ENCODE measurements around the gene SLC22A16. TPM values are rescaled to one million over a fixed set of nuclear protein-coding genes. Genes with fewer than 3 reads are reported as not detected.
"Not testable (repeated sequence)": the region's sequence is repeated elsewhere in the genome, so short reads cannot be mapped to it uniquely, and the experiment has no call there.

SLC22A16 gene
- total RNA-seq, 1 experiment from 2014 or later: not detected

DNA sequence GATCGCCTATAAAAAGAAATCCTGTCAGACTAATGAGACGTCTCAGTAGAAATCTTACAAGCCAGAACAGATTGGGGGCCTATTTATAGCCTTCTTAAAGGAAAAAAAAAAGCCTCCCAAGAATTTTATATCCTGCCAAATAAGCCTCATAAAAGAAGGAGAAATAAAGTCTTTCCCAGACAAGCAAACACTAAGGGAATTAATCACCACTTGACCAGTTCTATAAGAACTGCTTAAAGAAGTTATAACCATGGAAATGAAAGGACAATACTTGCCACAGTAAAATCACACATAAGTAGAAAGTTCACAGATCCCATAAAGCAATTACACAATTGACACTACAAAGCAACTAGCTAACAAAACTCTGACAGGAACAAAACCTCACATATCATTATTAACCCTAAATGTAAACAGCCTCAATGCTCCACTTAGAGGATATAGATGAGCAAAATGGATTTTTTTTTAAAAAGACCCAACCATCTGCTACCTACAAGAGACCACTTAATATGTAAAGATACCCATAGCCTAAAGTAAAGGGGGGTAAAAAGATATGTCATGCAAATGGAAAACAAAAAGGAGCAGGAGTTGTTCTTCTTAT is 13.4 kb downstream of the SLC22A16 start:
- no peak for DNase-seq (ENCODE audit: low read depth, low spot score)
- in situ Hi-C loops (cut with HindIII; ENCODE audit: low pct_unique_long_range_greater_than_20kb, low sequenced_read_pairs): no loop called here

DNA sequence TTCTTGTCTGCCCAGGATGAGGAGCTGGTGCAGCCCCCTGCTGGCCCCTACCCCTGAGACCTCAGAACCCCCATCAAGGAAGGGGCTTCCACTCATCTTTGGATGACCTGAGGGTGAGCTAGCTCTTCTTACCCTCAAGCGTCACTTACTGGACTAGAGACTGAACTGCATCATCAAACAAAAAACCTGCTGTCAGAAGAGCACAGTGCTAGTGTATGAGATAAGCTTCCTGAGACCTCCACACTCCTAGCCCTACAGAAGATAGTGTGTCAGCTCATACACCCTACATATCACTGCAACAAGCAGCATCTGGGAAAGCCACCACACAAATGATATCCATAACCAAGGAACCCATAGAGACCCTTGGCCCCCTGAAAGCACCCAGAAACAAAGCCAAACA is 15.0 kb downstream of the SLC22A16 start:
- in situ Hi-C loops (cut with HindIII; ENCODE audit: low pct_unique_long_range_greater_than_20kb, low sequenced_read_pairs): no loop called here
- DNase-seq (ENCODE audit: low read depth, low spot score): no peak

DNA sequence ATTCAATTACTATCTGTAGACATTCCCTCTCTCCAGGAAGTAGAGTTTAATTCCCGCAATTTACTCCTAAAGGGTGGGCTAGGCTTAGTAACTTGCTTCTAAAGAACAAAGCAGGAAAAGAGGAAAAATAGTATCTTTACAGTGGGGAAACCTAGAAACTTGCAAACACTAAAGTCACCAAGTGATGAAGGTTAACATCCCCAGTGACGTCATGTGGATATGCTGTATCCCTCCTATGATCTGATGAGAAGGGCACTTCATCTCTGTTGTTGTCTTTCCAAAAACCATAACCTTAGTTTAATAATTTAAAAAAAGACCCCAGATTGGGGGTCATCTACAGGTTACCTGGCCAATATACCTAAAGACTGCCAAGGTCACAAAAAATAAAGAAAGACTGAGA is 17.3 kb downstream of the SLC22A16 start:
- in situ Hi-C loops (cut with HindIII; ENCODE audit: low pct_unique_long_range_greater_than_20kb, low sequenced_read_pairs): no loop called here
- DNase-seq (ENCODE audit: low read depth, low spot score): no peak

DNA sequence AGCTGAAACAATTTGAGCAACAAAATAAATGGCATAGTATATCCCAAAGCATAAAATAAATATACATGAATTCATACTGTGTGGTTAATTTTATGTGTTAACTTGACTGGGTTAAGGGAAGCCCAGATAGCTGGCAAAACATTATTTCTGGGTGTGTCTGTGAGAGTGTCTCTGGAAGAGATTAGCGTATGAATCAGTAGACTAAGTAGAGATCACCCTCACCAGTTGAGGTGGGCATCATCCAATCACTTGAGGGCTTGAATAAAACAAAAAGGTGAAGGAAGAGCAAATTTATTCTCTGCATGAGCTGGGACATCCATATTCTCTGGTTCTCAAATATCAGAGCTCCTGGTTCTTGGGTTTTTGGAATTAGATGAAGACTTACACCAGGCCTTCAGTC is 17.9 kb downstream of the SLC22A16 start:
- in situ Hi-C loops (cut with HindIII; ENCODE audit: low pct_unique_long_range_greater_than_20kb, low sequenced_read_pairs): no loop called here
- DNase-seq (ENCODE audit: low read depth, low spot score): no peak

DNA sequence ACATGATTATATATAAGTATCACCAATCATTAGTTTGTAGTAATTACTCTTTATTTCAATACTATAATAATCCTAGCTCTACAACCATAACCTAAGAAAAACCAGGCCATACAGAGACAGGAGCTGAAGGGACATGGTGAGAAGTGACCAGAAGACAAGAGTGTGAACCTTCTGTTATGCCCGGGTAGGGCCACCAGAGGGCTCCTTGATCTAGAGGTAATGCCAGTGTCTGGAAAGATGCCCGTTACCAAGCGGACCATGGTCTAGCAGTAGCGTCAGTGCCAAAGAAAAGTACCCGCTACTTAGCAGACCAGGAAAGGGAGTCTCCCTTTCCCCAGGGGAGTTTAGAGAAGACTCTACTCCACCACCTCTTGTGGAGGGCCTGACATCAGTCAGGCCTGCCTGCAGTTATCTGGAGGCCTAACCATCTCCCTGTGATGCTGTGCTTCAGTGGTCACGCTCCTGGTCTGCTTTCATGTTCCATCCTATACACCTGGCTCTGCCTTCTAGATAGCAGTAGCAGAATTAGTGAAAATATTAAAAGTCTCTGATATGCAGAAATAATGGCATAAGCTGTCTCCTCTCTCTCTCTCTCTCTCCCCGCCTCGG is 18.7 kb downstream of the SLC22A16 start:
- in situ Hi-C loops (cut with HindIII; ENCODE audit: low pct_unique_long_range_greater_than_20kb, low sequenced_read_pairs): not testable (repeated sequence)
- DNase-seq (ENCODE audit: low read depth, low spot score): peak; percentile 77

DNA sequence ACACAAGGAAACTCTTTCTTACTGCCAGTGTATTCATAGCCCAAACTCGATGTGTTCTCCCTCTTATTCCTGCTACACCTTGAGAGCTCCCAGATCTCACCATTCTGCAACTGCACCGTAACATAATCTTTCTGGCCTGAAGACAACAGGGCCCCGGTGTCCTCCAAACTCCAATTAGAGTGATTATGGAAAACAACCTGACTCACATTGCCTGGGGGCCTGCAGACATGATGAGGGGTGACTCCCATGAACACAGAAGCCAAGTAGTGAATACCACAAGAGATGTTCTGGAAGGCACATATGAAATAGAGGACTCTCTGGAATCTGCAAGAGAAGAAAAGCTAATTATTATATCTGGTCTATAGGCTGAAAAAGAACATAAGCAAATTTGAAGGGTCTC is 19.7 kb downstream of the SLC22A16 start:
- in situ Hi-C loops (cut with HindIII; ENCODE audit: low pct_unique_long_range_greater_than_20kb, low sequenced_read_pairs): no loop called here
- no peak for DNase-seq (ENCODE audit: low read depth, low spot score)

DNA sequence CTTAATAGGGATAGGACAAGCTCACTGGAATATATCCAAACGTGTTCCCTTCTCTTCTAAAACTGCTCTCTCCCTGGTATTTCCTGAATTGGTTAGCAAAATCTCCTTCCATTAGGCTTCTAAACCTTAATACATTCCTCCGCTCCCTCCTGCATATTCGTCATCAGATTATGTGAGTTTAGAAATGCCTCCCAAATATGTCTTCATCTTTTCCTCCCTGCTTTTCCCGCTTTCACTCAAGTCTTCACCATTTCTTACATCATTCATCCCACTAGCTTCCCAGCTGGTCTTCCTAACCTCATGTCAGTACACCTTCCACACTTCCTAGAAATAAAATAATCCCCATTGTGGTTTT is 26.9 kb downstream of the SLC22A16 start:
- in situ Hi-C loops (cut with HindIII; ENCODE audit: low pct_unique_long_range_greater_than_20kb, low sequenced_read_pairs): no loop called here
- DNase-seq (ENCODE audit: low read depth, low spot score): no peak

DNA sequence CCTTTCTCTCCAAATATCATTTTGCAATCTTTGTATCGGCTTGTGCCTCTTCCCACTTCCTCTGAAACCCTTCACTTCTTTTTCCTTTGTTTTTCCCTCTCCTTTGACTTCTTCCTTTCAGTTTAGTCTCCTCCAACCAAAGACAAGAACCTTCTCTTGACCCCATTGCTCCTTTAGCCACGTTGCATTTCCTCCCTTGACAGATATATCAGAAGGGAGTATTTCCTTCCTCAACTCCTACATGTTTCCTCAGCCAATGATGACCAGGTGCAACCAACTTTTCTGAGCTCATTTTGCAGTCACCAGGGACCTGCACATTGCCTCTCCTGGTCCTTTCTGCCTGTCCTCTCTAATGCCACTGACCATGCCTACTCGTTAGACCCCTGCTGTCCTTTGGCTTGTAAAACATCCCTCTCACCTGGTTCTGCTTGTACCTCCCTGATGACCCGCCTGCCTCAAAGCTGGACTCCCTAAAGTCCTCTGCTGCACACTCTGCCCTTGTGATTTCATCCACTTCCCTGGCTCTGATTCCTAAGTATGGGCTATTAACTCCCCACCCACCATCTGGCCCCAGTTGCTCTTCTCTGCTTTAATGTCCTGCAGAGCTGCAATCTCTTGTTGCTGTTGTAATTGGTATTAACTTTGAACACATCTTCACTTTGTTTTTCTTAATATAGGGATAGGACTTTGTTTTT is 27.4 kb downstream of the SLC22A16 start:
- no peak for DNase-seq (ENCODE audit: low read depth, low spot score)
- in situ Hi-C loops (cut with HindIII; ENCODE audit: low pct_unique_long_range_greater_than_20kb, low sequenced_read_pairs): no loop called here

DNA sequence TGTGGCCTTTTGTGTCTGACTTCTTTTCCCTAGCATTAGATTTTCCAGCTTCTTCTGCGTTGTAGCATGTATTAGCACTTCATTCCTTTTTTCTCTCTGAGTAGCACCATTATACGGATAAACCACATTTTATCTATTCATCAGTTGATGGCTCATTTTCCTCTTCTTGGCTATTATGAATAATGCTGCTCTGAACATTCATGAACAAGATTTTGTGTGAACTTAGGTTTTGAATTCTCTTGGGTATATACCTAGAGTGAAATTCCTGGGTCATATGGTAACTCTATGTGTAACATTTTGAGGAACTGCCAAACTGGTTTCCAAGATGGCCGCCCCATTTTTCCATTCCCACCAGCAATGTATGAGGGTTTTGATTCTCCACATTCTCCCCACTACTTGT is 28.7 kb downstream of the SLC22A16 start:
- DNase-seq (ENCODE audit: low read depth, low spot score): no peak
- in situ Hi-C loops (cut with HindIII; ENCODE audit: low pct_unique_long_range_greater_than_20kb, low sequenced_read_pairs): no loop called here

DNA sequence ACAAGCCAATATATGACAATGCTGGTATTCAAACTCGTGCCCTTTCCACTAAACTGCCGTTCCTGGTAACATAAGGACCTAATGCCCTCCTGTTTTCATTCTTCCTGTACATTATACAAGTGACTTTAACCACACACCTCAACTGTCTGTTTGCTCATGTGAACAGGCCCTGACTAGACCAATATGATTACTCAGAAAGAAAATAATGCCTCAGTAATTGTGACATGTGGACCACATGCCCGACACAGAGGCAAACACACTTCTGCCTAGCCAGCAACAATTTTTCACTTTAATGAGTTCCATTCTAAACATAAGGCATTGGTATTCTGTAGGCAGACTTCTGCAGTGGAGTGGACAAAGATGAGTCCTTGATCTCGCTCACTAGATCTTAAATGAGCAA is 30.0 kb downstream of the SLC22A16 start:
- in situ Hi-C loops (cut with HindIII; ENCODE audit: low pct_unique_long_range_greater_than_20kb, low sequenced_read_pairs): no loop called here
- no peak for DNase-seq (ENCODE audit: low read depth, low spot score)

DNA sequence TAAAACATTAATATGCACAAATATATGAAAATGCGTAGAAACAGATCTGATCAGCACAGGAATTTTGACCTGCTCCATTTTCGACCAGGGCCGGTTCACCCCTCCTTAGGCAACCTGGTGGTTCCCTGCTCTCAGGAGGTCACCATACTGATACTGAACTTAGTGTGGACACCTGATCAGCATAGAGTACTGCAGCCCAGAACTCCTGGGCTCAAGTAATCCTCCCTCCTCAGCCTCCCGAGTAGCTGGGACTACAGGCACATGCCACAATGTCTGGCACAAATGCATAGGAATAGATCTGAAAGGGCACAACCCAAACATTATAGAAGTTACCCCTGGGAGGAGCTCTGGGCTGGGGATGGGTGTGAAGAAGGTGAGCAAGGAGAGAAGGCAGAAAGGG is 36.4 kb downstream of the SLC22A16 start:
- DNase-seq (ENCODE audit: low read depth, low spot score): no peak
- in situ Hi-C loops (cut with HindIII; ENCODE audit: low pct_unique_long_range_greater_than_20kb, low sequenced_read_pairs): no loop called here

DNA sequence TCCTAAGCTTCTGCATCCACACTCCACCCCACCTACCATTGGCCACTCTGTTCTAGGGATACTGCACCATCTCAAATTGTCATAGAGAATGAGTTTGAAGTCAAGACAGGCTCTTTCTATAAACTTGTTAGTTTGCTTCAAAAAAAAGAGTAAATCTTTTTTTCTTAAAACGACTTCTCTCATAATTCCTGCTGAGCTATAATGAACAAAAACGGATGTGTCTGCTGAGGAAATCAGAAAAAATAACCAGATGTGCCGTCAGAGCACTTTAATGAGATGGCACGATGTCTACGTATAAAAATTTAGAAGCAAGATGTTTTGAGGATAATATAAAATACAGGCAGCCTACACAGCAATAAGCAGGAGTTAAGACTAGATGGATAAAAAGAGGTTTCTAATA is 37.1 kb downstream of the SLC22A16 start:
- no peak for DNase-seq (ENCODE audit: low read depth, low spot score)
- in situ Hi-C loops (cut with HindIII; ENCODE audit: low pct_unique_long_range_greater_than_20kb, low sequenced_read_pairs): no loop called here

DNA sequence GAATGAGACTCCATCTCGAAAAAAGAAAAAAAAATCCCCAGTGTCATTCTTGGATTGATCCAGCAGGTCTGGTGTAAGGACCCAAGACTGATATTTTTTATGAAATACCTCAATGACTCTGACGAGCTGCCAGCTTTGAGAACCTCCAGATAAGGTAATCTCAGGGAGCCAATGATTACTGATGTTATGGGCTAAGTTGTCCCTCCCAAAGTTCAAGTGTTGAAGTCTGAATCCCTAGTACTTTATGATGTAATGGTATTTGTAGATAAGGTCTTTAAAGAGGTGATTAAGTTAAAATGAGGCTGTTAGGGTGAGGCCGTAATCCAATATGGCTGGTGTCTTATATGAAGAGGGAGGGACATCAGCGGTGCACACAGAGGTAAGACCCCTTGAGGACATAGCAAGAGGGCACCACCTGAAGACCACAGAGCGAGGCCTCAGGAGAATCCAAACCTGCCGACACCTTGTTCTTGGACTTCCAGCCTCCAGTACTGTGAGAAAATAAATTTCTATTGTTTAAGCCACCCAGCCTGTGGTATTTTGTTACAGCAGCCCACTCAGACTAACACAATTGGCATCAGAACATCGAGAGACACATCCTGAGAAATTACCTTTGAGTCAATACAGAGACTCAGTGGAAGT is 41.3 kb downstream of the SLC22A16 start:
- no peak for DNase-seq (ENCODE audit: low read depth, low spot score)
- in situ Hi-C loops (cut with HindIII; ENCODE audit: low pct_unique_long_range_greater_than_20kb, low sequenced_read_pairs): no loop called here

DNA sequence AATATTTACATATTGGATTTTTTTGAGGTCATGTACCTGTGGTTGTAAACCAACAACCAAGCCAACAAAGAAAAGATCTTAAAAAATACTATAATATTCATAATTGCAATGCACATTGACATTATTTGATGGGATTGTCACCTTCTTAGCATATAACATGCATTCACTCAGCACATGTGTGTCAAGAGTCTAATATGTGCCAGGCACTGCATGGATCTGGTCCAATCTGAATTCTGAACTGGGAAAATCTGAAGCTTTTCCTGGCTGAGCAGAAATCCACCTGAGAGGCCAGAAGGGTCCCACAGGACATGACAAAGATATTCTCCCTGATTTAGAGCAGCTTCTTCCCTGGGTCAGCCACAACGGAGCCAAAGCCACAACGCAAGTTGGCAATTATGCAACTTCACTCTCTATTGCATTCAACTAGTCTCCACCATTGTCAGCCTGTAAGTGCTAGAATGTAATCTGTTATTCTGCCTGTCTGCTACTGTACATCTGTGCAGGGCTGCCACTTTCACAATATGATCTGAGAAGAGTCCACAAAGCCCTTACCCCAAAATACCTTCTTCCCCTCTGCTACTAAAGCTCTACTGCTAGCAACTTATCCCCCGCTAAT is 44.0 kb downstream of the SLC22A16 start:
- in situ Hi-C loops (cut with HindIII; ENCODE audit: low pct_unique_long_range_greater_than_20kb, low sequenced_read_pairs): no loop called here
- no peak for DNase-seq (ENCODE audit: low read depth, low spot score)

DNA sequence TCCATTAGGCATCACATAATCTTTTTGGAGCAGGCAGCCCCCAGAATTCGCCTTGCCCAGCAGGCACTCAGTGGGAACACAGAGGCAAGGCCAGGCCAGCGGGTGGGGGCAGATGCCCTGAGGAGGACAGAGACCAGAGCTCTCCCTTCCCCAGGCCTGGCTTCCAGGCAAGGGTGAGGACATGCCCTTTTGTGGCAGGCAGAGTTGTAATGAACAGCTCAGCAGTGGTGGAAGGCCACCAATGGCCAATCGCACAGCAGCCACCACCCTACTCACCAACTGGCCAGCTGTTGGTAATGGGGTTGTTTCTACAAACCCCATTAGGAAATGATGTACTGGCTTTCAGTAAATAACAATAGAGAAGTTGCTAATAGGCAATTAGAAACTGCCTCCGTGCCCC is 45.7 kb downstream of the SLC22A16 start:
- in situ Hi-C loops (cut with HindIII; ENCODE audit: low pct_unique_long_range_greater_than_20kb, low sequenced_read_pairs): no loop called here
- DNase-seq (ENCODE audit: low read depth, low spot score): no peak

DNA sequence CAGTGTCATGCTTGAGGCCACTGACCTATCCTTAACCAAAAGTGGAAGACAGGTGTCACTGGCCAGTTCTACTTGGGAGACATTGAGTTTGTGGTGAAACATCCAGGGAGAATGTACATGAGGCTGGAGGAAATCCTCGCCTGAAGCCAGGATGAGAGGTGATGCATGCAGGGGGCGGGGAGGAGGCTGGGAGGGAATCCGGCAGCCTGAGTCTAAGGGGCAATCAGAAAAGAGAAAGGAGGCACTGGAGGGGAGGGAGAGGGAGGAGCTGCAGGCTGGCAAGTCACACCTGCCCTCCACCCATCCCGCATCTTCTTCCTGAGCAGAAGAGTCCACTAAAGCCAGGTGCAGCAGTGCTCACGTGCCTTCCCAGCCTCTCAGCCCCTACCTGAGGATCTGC is 46.2 kb downstream of the SLC22A16 start:
- in situ Hi-C loops (cut with HindIII; ENCODE audit: low pct_unique_long_range_greater_than_20kb, low sequenced_read_pairs): no loop called here

DNA sequence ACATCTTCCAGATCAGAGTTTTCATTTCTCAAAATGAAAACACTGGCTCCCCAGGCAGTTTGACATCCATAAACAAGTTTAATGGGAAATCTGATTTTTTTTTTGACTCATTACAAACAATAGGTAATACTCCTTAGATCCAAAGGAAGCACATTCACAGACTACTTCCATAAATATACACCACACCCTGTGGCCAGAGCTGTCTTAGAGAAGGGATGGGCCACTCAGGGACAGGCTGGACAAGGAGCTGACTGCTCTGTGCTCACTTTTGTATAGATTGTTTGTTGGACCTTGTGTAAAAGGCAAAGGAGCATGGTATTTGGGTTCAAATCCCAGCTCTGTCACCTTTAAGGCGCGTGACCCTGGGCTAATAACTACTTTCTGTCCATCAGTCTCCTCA is 48.3 kb downstream of the SLC22A16 start:
- no peak for DNase-seq (ENCODE audit: low read depth, low spot score)
- in situ Hi-C loops (cut with HindIII; ENCODE audit: low pct_unique_long_range_greater_than_20kb, low sequenced_read_pairs): no loop called here

More for the DNA sequence above, 46.2 kb downstream of the SLC22A16 start:
- no peak for DNase-seq (ENCODE audit: low read depth, low spot score)

DNA sequence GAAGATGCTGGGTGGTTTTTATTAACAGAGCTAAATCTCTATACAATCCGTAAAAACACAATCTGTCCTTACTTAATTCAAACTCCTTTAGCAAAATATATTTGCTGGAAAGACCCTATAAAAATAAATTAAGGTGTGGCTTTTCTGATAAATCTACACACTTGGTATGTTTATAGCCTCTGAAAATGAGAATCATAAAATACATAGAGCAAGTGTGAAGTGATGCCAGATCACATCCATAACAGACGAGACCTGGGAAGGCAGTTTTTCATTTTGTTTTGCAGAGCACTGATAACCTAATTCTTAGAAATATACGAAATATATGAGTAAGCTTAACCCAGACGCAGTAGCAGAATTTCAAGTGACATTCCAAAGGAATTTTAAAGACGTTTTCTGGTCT is 50.6 kb downstream of the SLC22A16 start:
- in situ Hi-C loops (cut with HindIII; ENCODE audit: low pct_unique_long_range_greater_than_20kb, low sequenced_read_pairs): no loop called here

More for the DNA sequence above, 50.6 kb downstream of the SLC22A16 start:
- no peak for DNase-seq (ENCODE audit: low read depth, low spot score)

Measured in SK-MEL-5 (cell line).